LHCN-M2 (cell line): ENCODE data around the gene NMRK1. TPM values are rescaled to one million over a fixed set of nuclear protein-coding genes. Genes with fewer than 3 reads are reported as not detected.

Experiments
- total RNA-seq: library from RNA; depleted of rRNA; stranded (reverse); fragments of >200 nt; gene quantifications from 2 replicates; pipeline ENCODE4 v1.2.3, GENCODE V29; 2014; rRNA removed

NMRK1 gene
- total RNA-seq, 1 experiment from 2014 or later, result 31.6 TPM

Other genes starting within 250 kb of the NMRK1 start
- gene TRPM6, start 200.2 kb downstream of the NMRK1 start, total RNA-seq, result not detected in 2 replicates
- gene C9orf40, start 135.2 kb downstream of the NMRK1 start, total RNA-seq, result 17.3 and 18.1 TPM in 2 replicates
- gene CARNMT1, start 59.9 kb downstream of the NMRK1 start, total RNA-seq, result 35.3 and 42.5 TPM in 2 replicates
- 36.0 and 36.2 TPM in 2 replicates for gene OSTF1, start 359 bp upstream of the NMRK1 start, total RNA-seq